ENCODE results near the gene NFYA. TPM values are rescaled to one million over a fixed set of nuclear protein-coding genes. Genes with fewer than 3 reads are reported as not detected.

NFYA gene
- total RNA-seq, 2 experiments from 2014 or later = 25.0 to 31.5 TPM

DNA sequence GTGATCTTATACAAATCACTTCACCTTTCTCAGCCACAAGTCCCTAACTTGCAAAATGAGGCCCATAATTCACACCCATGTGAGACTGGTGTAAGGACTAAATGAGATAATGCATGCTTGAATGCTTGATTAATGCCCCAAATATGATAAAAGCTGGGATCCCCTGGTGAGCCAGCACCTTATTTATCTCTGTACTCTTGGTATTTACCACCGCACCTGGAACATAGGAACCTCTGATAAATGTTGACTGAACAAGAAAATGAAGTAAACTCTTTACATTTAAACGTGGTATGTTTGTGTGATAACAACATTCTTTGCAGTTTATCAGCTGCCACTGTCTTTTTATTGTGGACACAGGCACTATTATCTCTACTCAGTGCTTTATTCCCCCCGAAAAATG lies 22.2 kb upstream of the NFYA start:
- Mint-ChIP-seq H3K4me1 (peaks cover 11% of the 10 kb centered on the region), H3K36me3 (peaks cover 6% of the 10 kb centered on the region), H3K27ac (no peak overlapping the region), H3K9me3 (ENCODE audit: low read depth) (no peaks in the 10 kb centered on the region), H3K4me3 (no peak overlapping the region), H3K27me3 (no peaks in the 10 kb centered on the region)
- DNase-seq = no peak
- ATAC-seq = no peak
- CTCF ChIA-PET = interaction anchor here (2.1 kb wide), 1 partner anchor 19 kb away, joined by 4 read pairs; no protein-coding TSS in a partner anchor

- no peak overlapping the region for H3K4me3 Mint-ChIP-seq
- CTCF ChIA-PET = interaction anchor here (1.3 to 1.9 kb wide), 4 partner anchors 10 to 24 kb away, joined by 3 to 7 read pairs (median 4); partner anchors contain the start of genes TSPO2 and UNC5CL
- peak; percentile 80 for ATAC-seq
Observed at GRCh38 chr6:41051873-41052272, 20.9 kb upstream of the NFYA start.

DNA sequence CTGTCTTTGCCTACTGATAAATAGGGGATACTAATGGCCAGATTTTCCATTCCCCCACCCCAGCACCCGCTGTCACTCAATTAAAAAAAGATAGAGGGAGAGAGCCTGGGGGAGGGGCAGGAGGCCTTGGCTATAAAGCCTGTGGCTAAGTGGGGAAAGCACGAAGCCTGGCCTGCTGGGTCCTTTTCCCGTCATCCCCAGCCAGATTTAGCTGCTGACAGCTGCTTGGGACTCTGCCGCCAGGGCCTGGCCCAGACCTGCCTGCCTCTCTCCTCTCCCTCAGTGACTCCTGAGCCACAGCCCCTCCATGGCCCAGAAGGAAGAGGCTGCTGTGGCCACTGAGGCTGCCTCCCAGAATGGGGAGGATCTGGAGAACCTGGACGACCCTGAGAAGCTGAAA lies 19.7 kb upstream of the NFYA start, which contains the start of gene APOBEC2:
APOBEC2 (plus strand) TSS at position 162 of the 400 bp plus-strand sequence; CDS start at position 308, 146 bp downstream.
- ATAC-seq (no peak), DNase-seq (peak; percentile 37)
- H3K27ac Mint-ChIP-seq = peak within 1 kb of the TSS; percentile 61
- peaks cover 11% of the 10 kb centered on the region for H3K4me1 Mint-ChIP-seq
- no peaks in the 10 kb centered on the region for H3K9me3 Mint-ChIP-seq (ENCODE audit: low read depth)
- no peaks in the 10 kb centered on the region for H3K27me3 Mint-ChIP-seq
- H3K4me3 Mint-ChIP-seq = no peak within 1 kb of the TSS
- H3K36me3 Mint-ChIP-seq = peaks cover 6% of the 10 kb centered on the region
- CTCF ChIA-PET = interaction anchor here (1.3 to 5.0 kb wide), 6 partner anchors 11 to 25 kb away, joined by 3 to 24 read pairs (median 6); partner anchors contain the start of genes TSPO2 and UNC5CL

More at GRCh38 chr6:41051873-41052272, 20.9 kb upstream of the NFYA start:
- Mint-ChIP-seq H3K9me3 (ENCODE audit: low read depth) (no peaks in the 10 kb centered on the region), H3K27ac (peak overlapping the region; percentile 61), H3K27me3 (no peaks in the 10 kb centered on the region), H3K4me1 (peaks cover 11% of the 10 kb centered on the region), H3K36me3 (peaks cover 6% of the 10 kb centered on the region)
- DNase-seq = peak; percentile 22

DNA sequence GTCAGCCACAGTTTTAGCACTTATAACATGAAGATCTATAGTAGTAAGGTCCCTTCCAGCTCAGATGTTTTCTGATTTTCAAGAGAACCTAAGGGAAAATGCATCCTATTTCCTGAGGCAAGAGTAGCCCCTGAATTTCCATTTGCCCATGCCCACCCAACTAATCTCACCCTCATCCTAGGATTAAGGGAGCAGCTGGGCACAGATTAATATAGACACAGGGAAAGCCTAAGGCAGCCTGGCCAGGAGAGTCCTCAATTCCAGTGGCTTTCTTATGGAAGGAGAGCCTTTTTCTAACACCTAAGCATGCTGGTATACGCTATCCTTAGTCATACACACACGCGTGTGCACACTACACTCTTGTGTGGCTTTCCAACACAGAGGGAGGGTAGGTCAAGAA lies 18.3 kb upstream of the NFYA start:
- no peak overlapping the region for H3K4me3 Mint-ChIP-seq
- CTCF ChIA-PET = interaction anchor here (0.8 to 5.0 kb wide), 7 partner anchors 13 to 128 kb away, joined by 3 to 24 read pairs (median 7); partner anchors contain the start of gene UNC5CL
- H3K4me1 Mint-ChIP-seq = peaks cover 15% of the 10 kb centered on the region
- ATAC-seq (no peak), DNase-seq (no peak)
- peaks cover 6% of the 10 kb centered on the region for H3K36me3 Mint-ChIP-seq
- H3K27ac Mint-ChIP-seq = no peak overlapping the region
- H3K9me3 Mint-ChIP-seq (ENCODE audit: low read depth) = no peaks in the 10 kb centered on the region
- H3K27me3 Mint-ChIP-seq = no peaks in the 10 kb centered on the region

DNA sequence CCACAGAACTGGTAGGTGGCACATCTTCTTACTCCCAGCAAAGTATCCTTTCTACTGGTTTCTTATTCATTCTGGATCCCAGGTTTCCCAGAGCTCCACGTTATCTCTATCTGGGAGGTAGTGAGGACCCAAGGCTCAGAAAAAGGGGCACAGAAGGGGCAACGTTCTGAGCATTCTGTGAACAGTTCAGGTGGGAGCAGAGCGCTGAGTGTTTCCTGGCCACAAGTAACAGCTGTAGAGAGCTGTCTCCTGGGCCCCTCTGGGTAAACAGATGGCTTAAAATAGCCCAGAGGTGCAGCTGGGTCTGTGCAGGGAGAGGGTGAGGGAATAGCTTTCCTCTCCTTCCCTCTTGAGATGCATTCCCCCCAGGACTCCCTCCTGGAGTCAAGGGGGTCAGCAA lies 17.6 kb upstream of the NFYA start:
- no peak overlapping the region for H3K4me3 Mint-ChIP-seq
- no peak overlapping the region for H3K27ac Mint-ChIP-seq
- peaks cover 6% of the 10 kb centered on the region for H3K36me3 Mint-ChIP-seq
- CTCF ChIA-PET = interaction anchor here (0.5 to 5.0 kb wide), 7 partner anchors 12 to 127 kb away, joined by 3 to 24 read pairs (median 7); partner anchors contain the start of gene UNC5CL
- ATAC-seq = no peak
- H3K9me3 Mint-ChIP-seq (ENCODE audit: low read depth) = no peaks in the 10 kb centered on the region
- peaks cover 15% of the 10 kb centered on the region for H3K4me1 Mint-ChIP-seq
- no peaks in the 10 kb centered on the region for H3K27me3 Mint-ChIP-seq
- DNase-seq = no peak

DNA sequence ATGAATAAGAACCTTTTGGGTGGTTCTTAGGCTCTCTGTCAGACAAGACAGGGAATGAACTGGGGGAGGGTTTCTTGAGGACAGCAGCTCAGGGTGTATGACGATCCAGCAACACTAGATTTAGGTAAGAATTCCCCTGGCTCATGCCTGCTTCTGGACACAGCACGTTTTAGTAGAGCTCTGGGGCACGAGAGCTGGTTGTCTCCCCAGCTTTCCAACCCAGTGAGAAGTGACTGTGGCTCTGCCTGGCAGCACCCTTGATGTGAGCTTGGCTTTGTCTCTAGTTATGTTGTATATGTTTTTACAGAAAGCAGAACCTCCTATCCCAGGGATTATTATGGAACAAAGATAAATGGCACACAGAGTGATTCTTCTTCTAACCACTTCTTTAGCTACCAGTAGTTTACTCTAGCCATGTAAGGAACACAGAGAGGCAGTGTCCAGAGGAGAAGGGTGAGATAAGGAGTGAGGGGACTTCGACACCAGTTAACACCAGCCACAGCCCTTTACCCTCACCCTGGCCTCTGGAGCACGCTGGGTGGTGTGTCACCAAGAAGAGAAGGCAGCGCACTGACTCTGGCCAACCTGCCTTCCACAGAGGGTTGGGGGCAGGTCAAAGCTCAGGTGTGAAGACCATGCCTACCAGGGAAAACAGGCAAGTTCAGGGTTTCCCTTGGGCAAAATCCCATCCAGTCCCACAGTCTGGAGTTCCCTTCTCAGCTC lies 15.8 kb upstream of the NFYA start:
- Mint-ChIP-seq H3K36me3 (peaks cover 2% of the 10 kb centered on the region), H3K4me1 (peaks cover 12% of the 10 kb centered on the region), H3K27me3 (no peaks in the 10 kb centered on the region), H3K4me3 (no peak overlapping the region), H3K27ac (no peak overlapping the region), H3K9me3 (ENCODE audit: low read depth) (no peaks in the 10 kb centered on the region)
- no peak for ATAC-seq
- no peak for DNase-seq
- CTCF ChIA-PET = interaction anchor here (2.7 to 5.0 kb wide), 3 partner anchors 13 to 125 kb away, joined by 7 to 24 read pairs (median 16); no protein-coding TSS in a partner anchor

- Mint-ChIP-seq H3K27ac (no peak overlapping the region), H3K27me3 (no peaks in the 10 kb centered on the region), H3K4me1 (peaks cover 3% of the 10 kb centered on the region), H3K9me3 (ENCODE audit: low read depth) (no peaks in the 10 kb centered on the region), H3K4me3 (no peak overlapping the region), H3K36me3 (no peaks in the 10 kb centered on the region)
- DNase-seq (no peak), ATAC-seq (no peak)
- CTCF ChIA-PET = interaction anchor here (1.0 to 1.5 kb wide), 2 partner anchors 12 to 248 kb away, joined by 3 to 7 read pairs; no protein-coding TSS in a partner anchor
Observed at GRCh38 chr6:41058783-41059181, 14.0 kb upstream of the NFYA start.

- CTCF ChIA-PET = interaction anchor here (1.0 to 1.5 kb wide), 3 partner anchors 11 to 247 kb away, joined by 3 to 7 read pairs (median 4); no protein-coding TSS in a partner anchor
- H3K4me1 Mint-ChIP-seq = peaks cover 3% of the 10 kb centered on the region
- no peak overlapping the region for H3K27ac Mint-ChIP-seq
- H3K36me3 Mint-ChIP-seq = peaks cover 1% of the 10 kb centered on the region
- H3K4me3 Mint-ChIP-seq = no peak overlapping the region
- H3K9me3 Mint-ChIP-seq (ENCODE audit: low read depth) = no peaks in the 10 kb centered on the region
- DNase-seq (no peak), ATAC-seq (no peak)
- H3K27me3 Mint-ChIP-seq = no peaks in the 10 kb centered on the region
Observed at GRCh38 chr6:41059556-41059955, 13.2 kb upstream of the NFYA start.

GRCh38 chr6:41061196-41061726 lies 11.5 kb upstream of the NFYA start:
- CTCF ChIA-PET = no interaction called here
- no peak for DNase-seq
- Mint-ChIP-seq H3K27me3 (no peaks in the 10 kb centered on the region), H3K9me3 (ENCODE audit: low read depth) (no peaks in the 10 kb centered on the region), H3K4me3 (no peak overlapping the region), H3K36me3 (peaks cover 7% of the 10 kb centered on the region), H3K4me1 (peaks cover 3% of the 10 kb centered on the region), H3K27ac (no peak overlapping the region)
- no peak for ATAC-seq

- CTCF ChIA-PET = interaction anchor here (1.6 to 2.8 kb wide), 3 partner anchors 20 to 34 kb away, joined by 5 to 12 read pairs (median 9); partner anchors contain the start of genes TSPO2 and UNC5CL
- no peaks in the 10 kb centered on the region for H3K27me3 Mint-ChIP-seq
- no peak overlapping the region for H3K4me3 Mint-ChIP-seq
- peaks cover 15% of the 10 kb centered on the region for H3K36me3 Mint-ChIP-seq
- ATAC-seq (no peak), DNase-seq (no peak)
- H3K4me1 Mint-ChIP-seq = peaks cover 9% of the 10 kb centered on the region
- H3K9me3 Mint-ChIP-seq (ENCODE audit: low read depth) = no peaks in the 10 kb centered on the region
- no peak overlapping the region for H3K27ac Mint-ChIP-seq
Observed at GRCh38 chr6:41062056-41062455, 10.7 kb upstream of the NFYA start.

DNA sequence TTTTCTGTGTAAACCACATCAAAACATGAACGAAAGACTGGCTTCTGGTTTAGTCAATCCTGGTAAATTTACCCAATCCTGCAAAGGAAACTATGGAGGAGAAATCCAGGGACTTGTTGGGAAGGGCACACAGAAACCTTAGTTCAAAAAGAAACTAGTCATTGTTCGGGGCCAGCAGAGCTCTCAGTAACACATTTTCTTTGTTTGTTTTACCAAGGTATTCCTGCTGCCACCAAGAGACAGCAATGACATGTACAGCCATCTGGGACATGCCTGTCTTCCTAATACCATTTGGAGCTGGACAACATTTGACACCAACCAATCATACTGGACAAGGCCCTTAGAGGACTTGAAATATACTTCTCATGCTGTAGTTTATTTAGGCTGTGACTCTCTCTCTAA lies 8.9 kb upstream of the NFYA start:
- no peak for DNase-seq
- Mint-ChIP-seq H3K4me3 (no peak overlapping the region), H3K27me3 (no peaks in the 10 kb centered on the region), H3K4me1 (peaks cover 22% of the 10 kb centered on the region), H3K27ac (no peak overlapping the region), H3K9me3 (ENCODE audit: low read depth) (no peaks in the 10 kb centered on the region), H3K36me3 (peaks cover 26% of the 10 kb centered on the region)
- CTCF ChIA-PET = interaction anchor here (1.0 to 2.8 kb wide), 5 partner anchors 9 to 36 kb away, joined by 4 to 12 read pairs (median 5); partner anchors contain the start of genes NFYA, TSPO2 and UNC5CL
- ATAC-seq = no peak

- Mint-ChIP-seq H3K27me3 (no peaks in the 10 kb centered on the region), H3K36me3 (peaks cover 32% of the 10 kb centered on the region), H3K9me3 (ENCODE audit: low read depth) (no peaks in the 10 kb centered on the region), H3K27ac (no peak overlapping the region), H3K4me3 (no peak overlapping the region), H3K4me1 (peaks cover 32% of the 10 kb centered on the region)
- DNase-seq (no peak), ATAC-seq (no peak)
- CTCF ChIA-PET = interaction anchor here (1.0 to 2.8 kb wide), 2 partner anchors 26 to 37 kb away, joined by 4 to 12 read pairs; partner anchors contain the start of gene UNC5CL
Observed at GRCh38 chr6:41064841-41065240, 7.9 kb upstream of the NFYA start.

DNA sequence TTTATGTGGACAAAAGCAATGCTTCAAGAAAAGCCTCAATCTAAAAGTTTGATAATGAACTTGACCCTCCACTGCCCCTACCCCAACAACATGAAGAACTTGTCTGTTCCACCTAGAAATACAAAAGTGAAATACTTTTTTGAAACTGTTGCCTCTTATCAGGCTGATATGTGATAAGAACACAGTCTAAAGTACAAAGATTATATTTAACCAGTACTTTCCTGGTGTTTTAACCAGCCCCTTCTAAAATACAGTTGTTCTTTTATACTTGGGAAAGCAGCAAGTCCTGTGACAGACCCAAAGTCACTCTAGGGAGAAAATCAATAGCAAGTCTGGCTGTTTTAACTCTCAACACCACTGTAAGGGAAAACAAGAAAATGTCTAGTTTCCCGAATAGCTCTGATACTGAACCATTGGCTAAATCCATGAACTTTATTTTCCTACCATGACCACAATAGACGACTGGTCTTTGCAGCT lies 7.2 kb upstream of the NFYA start:
- Mint-ChIP-seq H3K4me3 (no peak overlapping the region), H3K9me3 (ENCODE audit: low read depth) (no peaks in the 10 kb centered on the region), H3K4me1 (peaks cover 37% of the 10 kb centered on the region), H3K27ac (no peak overlapping the region), H3K27me3 (no peaks in the 10 kb centered on the region), H3K36me3 (peaks cover 37% of the 10 kb centered on the region)
- DNase-seq (no peak), ATAC-seq (no peak)
- CTCF ChIA-PET = interaction anchor here (0.7 to 0.8 kb wide), 2 partner anchors 27 to 37 kb away, joined by 3 to 5 read pairs; partner anchors contain the start of gene UNC5CL

All from activated CD8-positive, alpha-beta memory T cell treated with anti-CD3 and anti-CD28 coated beads, Interleukin-2, amount 10 ng/mL, durations not matched to agents 7 days and 5 days (primary cell).